ENCODE measurements around the gene AGAP9.
"Not testable (repeated sequence)": the region's sequence is repeated elsewhere in the genome, so short reads cannot be mapped to it uniquely, and the experiment has no call there.

Gene AGAP9

DNA sequence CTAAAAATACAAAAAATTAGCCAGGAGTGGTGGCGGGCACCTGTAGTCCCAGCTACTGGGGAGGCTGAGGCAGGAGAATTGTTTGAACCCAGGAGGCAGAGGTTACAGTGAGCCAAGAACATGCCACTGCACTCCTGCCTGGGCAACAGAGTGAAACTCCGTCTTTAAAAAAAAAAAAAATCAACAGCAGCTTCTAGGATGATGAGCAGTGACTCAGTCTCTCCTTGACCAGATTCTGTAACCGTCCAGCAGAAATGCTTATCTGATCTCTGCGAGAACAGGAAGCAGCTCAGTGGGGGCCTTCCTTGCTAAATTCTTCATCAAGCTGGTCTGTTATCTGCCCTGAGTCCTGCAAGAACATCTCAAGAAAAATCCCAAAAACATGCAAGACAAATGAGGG is 37.5 kb downstream of the AGAP9 start:
- DNase-seq (ENCODE audit: low spot score): not testable (repeated sequence)

DNA sequence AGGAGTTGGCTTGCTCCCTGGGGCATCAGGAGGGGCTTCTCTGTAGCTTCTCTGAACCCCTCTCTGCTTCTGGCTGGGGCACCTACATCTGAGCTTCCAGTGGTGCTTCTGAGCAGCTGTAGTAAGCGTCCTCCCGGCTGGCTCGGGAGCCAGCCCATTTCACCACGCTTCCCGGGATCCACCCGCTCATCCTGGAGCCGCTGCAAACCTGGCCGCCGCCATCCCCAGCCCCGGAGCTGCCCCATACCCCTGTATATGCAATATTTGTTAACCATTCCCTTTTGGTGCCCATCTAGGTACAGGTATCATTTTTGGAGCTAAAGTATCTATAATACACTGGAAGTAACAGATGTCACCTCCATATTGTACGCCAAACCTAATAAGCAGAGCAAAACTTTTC is 38.7 kb downstream of the AGAP9 start:
- not testable (repeated sequence) for DNase-seq (ENCODE audit: low spot score)

DNA sequence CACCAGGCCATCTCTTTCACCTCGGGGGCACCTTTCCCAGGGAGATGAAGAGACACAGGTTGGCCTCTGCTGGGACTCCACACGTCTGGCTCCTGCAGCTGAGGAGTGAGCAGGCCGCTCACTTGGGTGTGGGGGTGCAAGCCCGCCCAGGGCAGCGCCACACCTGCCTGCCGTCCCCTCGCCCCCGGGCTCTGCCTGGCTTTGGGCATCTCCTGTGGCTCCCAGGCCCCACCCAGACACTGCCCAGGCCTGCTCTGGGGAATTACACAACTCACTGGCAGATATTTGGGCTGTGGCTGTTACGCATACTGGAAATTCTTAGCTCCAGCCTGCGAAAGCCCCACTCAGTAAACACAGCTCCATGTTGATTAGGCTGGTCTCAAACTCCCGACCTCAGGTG is 39.5 kb downstream of the AGAP9 start, which contains the start of gene ANXA8:
ANXA8 (minus strand) TSS at position 193 of the 400 bp plus-strand sequence; CDS start at position 11, 182 bp downstream.
- DNase-seq (ENCODE audit: low spot score): not testable (repeated sequence)

DNA sequence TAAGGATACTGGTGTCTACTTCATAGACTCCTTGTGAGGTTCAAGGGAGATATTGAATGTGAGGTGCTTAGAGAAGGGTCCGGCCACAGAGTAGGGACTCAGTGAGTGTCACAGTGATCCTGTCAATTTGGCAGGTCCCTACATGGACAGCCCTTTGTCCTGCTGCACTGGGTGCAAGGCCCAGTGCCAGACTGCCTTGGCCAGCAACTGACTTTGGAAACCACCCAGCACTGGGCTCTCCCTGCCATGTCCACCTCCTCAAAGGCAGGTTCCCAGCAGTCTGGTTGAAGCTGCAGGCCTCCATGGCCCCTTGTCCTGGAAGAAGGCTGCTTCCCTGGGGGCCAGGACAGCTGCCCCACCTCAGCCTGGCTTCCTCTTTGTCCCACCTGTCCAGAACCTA is 41.1 kb downstream of the AGAP9 start:
- not testable (repeated sequence) for DNase-seq (ENCODE audit: low spot score)

DNA sequence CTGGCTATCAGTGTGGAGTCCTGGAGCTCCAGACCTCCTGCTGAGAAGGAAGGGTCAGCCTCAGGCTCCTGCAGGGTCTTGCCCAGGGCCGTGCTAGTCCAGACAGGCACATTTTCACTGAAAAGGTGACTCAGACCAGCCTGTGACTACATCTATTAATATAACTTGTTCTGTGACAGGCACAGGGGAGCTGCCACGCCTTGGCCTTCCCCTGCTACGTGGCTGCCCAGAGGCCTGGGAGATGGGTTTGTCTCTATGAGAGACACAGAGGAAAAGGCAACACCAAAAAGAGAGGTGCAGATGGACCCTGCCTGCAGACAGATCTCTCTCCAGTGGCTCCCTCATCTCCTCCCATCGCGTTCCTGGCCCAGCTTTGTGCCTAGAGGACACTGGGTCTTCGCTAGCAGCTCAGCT is 41.7 kb downstream of the AGAP9 start:
- not testable (repeated sequence) for DNase-seq (ENCODE audit: low spot score)

DNA sequence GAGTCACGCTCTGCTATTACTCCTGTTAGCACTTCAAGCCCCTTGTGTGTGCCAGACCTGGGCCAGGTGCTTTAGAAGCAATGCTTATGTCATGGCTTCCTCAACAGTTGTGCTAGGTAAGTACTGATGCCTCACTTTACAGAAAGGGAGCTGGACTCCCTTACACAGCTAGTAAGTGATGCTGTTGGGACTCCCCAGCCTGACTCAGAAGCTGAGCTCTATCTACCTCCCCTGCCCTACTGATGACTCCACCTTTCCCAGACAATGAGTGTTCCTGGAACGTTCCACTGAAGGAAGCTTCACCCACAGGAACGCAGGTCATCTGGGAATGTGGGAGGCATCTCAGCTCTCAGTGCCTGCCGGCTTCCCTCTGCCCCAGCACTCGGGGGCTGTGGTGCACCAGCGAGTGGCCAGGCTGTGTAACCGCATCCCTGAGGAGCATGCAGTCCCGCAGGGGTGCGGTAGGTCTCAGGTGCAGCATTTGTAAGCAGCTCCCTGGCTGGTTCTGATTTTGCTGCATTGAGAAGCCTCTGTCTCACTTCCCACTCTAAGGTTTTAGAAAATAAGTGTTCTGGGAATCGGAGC is 42.2 kb downstream of the AGAP9 start:
- DNase-seq (ENCODE audit: low spot score): not testable (repeated sequence)

DNA sequence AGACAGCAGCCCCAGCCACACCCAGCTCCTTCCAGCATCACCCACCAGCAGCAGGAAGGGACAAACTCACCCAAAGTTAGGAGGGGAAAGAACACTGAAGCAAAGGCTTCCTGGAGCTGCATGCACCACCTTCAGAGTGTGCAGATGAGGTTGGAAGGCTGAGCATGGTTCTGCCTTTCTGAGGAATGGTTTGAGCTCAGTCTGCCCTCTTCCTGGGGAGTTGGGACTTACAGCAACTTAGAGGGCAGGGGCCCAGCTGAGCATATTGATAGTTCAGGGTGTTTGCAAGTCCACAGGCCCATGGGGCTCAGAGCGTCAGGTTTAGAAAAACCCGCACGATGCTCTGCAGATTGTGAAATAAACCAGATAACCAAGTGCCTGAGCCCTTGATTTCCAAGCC is 43.3 kb downstream of the AGAP9 start:
- not testable (repeated sequence) for DNase-seq (ENCODE audit: low spot score)

DNA sequence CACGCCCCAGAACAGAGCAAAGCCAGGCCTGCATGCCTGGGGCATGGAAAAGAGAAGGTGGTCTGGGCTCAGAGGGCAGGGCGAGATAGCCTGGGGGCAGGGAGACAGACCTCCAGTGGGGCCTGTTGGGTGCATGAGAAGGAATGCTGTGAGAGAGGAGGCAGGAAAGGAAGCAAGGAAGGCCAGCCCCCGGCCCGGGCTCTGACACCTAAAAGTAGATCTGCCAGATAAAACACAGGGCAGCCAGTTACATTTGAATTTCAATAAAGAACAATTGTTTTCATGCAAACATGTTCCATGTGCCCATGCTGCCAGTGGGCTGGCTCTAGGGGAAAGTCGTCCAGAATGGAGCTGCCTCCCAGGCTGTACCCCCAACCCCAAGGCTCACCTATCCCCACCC is 45.3 kb downstream of the AGAP9 start:
- DNase-seq (ENCODE audit: low spot score): not testable (repeated sequence)

DNA sequence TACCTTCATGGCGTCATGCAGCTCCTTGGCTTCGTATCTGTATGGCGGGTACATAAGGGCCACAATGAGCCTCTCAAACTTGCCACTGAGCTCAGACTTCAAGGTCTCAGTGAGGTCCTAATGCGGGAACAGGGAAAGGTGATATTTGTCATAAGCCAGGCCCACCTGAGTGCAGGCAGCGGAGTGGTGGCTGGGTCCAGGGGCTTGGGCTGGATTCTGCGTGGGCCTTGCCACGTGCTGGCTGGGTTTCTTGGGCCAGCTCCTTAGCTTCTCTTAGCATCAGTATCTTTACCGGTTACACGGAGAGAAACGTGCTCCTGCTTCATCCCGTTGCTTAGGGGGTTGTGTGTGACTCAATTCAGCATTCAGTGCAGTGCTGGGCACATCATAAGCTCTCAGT is 46.4 kb downstream of the AGAP9 start:
- not testable (repeated sequence) for DNase-seq (ENCODE audit: low spot score)

DNA sequence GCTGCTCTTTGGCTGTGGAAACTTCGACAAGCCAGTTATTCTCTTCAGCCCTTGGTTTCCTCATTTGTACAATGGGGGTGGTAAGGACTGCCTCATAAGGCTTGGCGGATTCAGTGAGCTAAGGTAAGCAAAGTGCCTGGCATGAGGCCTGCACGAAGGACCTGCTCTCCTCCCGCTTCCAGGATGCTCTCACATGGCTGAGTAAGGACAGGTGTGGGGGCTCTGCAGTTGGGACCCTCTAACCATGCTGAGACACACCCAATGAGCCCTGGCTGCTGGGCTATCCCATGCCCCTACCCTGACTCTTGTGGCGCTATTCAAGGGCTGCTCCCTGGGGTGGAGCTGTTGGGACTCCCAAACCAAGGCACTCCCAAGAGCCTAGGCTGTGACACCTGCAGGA is 48.3 kb downstream of the AGAP9 start:
- DNase-seq (ENCODE audit: low spot score): not testable (repeated sequence)

DNA sequence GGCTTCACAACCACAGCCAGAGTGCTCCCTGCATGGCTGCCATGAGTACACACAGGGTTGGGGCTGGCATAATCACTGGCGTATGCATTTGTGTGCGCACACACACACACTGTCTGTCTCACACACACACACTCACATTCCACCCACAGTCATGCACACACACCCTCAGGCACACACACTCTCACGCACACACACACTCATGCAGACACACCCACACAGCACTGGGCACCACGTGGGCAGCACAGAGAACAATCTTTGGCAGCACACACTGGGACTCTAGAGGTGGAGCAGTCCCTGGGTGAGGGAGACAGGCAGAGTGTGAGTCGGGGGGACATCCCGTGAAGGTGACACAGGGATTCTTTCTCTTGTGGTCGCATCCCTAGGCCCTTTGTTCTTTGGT is 49.9 kb downstream of the AGAP9 start:
- DNase-seq (ENCODE audit: low spot score): not testable (repeated sequence)

DNA sequence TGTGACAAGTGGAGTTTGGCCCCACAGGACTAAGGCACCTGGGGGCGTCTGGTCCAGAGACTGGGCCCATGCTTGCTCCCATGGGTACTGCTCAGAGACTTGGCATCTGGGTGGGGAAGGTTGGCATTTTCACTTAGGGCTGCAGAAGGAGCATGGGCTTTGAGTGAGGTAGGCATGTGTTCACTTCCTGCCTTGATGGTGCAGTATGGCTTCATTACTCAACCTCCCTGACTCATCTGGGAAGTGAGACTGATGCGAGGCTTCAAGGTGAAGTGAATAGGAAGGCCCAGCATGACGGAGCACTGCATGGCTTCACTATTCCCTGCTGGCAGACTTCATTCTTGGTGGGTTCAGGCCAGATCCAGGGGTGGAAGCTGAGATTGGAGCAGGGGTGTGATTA is 50.8 kb downstream of the AGAP9 start:
- not testable (repeated sequence) for DNase-seq (ENCODE audit: low spot score)

DNA sequence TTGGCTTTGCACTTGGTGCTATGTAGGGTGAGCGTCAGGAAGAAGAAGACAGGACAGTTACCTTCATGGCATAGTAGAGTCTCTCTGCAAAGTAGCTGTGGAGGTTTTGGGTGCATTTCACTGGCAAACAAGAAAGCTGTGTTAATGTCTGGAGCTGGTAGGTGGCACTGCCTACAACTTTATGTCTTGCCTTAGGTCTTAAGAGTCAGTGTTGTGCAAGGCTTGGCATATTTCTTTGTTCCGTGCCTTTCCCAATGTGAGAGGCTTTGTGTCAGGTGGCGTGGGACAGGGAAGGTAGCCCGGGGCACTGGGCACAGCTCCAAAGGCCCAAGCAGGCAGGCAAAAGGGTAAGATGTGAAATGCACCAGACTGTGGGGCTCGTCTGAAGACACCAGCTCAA is 51.4 kb downstream of the AGAP9 start:
- DNase-seq (ENCODE audit: low spot score): not testable (repeated sequence)

DNA sequence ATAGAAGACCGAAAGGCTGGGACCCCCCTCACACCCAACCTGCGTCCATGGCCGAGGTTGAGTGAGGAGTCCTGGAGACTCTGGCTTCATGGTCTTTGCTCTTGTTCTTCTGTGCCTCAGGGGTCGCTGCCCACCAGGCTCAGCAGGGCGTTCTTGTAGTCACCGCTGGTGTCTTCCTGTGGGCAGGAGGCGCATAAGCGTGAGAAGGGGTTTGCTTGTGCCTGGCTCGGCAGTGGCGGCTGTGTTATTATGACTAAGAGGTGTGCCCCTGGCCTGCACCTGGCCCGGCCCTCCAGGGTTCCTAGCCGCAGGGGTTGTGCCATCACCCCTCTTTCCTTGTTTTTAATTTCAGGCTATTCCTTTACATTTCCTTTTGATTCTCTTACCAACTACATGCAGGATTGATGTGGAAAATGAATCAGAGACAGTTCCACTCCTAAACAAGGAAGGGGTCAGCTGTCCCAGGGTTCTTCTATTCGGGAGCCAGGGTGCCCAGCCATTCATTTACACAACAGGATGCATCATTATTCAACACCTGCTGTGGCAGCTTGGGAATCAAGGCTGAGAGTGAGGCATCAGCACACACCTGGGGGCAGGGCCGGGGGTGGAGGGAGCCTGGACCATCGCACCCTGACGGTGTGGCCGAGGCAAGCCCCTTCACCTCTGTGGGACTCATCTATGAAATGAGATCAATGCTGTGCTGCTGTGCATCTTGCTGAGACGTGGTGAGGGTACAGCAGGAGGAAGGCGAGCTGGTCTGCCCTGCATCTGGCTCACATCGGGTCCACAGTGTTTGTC is 54.5 kb downstream of the AGAP9 start:
- DNase-seq (ENCODE audit: low spot score): not testable (repeated sequence)

DNA sequence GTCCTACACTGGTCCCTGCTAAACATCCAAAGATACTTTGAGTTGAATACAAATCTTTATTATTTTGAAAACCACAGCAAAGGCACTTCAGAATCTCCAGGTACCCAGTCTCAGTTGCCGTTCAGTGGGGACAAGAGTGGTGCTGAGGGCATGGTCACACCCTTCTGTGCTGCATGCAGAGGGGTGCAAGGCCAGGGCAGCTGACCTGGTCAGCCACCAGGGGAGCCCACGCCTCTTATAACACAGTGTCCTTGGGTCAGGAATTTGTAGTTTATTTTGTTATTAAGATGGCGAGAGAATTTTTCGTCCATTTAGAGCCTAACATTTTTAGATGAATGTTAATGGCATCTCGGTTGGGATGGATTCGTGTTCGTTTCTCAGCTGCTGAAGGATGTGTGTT is 55.5 kb downstream of the AGAP9 start:
- DNase-seq (ENCODE audit: low spot score): not testable (repeated sequence)

DNA sequence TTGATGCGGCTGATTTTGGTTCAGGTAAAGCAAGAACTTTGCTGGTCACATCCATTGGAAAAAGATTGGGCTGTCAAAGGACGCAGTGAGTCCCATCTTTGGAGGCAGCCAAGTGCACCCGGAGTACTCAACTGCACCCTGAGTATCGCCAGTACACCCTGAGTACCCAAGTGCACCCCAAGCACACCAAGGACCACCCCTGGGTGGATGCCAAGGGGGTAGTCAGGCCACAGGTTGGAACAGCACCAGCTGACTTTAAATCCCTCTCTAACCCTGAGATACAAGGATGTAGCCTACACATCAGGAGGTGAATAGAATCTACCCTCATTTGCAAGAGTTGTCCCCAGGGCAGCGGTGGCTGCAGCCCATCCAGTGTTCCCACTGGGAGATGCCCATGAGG is 56.0 kb downstream of the AGAP9 start:
- not testable (repeated sequence) for DNase-seq (ENCODE audit: low spot score)

DNA sequence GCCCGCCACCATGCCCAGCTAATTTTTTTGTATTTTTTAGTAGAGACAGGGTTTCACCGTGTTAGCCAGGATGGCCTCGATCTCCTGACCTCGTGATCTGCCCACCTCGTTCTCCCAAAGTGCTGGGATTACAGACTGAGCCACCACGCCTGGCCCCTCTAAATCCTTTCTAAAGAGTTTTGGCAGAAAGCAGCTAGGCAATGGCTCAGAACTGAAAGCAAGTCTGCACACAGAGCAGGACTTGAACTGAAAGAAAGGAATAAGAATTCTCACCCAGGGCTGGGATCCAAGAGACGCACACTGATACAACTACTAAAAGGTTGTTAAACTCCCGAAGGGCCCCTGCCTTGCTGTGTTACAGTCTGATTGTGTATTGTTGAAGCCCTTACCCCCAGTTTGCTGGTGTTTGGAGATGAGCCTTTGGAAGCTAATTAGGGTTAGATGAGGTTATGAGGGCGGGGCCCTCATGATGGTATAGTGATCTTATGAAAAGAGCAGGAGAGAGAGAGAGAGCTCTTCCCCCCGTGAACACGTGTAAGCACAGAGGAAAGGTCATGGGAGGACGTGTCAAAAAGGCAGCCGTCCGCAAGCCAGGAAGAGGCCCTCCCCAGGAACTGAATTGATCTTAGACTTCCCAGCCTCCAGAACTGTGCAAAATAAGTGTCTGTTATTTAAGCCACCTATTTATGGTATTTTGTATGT is 58.1 kb downstream of the AGAP9 start:
- DNase-seq (ENCODE audit: low spot score): not testable (repeated sequence)

DNA sequence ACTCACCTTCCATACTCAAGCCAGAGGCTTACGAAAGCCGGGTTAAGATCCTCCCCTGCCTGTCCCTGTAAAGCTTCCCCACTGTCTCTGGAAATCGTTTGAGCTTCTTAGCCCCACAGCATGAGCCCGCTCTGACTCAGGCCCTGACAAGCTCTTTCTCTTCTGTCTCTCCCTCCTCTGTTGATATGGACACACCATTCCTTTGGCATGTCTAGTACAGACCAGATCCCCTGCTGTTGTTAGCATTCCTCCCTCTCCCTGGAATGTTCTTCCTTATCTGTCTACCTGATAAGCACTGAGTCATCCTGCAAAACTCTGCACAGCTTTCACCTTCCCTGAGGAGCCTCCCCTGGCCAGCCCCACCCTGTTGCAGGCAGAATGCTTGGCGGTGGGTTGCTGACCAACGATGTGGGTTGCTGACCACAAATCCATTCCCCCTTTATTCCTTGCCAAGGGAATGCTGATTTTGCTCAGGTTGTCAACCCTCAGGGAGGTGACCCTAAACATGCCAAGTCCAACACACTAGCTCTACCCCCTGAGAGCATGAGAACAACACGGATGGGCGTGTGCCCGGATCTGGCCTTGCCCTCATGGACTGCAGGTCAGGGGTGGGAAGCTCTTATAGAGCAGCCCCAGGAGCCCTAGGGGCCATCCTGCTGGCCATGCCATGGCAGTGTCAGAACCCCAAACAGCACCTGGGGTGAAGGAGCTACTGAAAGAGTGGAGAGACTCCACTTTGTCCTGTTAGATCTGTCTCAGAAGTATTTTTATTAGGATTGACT is 60.7 kb downstream of the AGAP9 start:
- not testable (repeated sequence) for DNase-seq (ENCODE audit: low spot score)

DNA sequence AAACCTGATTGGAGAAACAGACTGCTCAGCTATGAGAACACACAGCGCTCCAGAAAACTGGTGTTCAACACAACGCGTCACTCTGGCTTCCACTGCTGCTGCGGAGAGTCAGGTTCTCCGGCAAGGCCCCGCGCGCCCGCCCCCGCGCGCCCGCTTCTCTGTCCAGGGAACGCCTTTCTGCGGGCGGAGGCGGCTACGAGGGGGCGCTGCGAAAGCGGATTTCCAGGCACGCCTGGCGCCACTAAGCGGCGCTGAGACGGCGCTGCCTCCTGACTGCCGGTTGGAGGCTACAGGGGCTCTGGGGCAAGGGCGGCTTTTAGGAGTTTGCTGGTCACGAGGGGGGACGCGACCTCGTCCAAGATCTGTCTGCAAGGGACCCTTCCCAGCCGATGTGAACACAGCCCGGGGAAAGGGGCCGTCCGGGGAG is 62.2 kb downstream of the AGAP9 start:
- not testable (repeated sequence) for DNase-seq (ENCODE audit: low spot score)

DNA sequence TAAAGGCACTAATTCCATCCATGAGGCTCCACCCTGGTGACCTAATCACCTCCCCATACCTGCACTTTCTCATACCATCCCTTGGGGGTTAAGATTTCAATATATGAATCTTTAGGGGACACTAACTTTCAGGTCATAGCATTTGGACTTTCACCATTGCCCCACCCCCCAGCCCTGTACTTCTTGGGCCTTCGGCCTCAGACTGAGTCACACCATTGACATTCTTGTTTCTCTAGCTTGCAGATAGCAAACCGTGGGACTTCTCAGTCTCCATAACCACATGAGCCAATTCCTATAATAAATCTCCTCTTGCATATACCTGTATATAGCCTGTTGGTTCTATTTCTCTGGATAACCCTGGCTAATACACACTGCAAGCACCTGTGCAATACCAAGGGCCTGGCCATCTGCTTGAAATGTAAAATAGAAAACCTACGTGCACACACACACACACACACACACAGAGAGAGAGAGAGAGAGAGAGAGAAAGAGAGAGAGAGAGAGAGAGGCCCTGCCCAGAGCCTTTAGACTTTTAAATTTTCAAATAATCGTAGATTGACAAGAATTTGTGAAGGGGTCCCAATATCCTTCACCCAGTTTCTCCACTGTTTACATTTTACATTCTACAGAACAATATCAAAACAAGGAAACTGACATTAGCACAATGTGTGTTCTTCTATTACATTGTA is 64.8 kb downstream of the AGAP9 start:
- DNase-seq (ENCODE audit: low spot score): no peak

DNA sequence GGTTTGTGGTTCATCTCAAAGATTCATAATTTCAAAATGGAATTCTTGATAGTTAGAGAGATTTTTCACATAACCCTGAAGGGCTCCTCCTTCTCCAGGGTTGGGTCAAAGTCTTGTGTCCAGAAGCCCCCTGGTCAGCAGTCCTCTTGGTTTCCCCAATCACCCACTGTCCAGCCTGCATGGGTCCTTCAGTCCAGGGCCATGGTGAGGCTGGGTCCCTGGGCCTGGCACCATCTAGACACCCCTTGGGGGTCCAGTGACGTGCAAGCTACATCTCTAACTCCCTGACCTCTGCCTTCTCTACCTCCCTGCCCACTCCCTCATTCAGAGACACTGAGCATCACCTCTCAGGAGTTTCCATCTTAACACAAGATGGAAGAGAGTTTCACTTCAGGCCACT is 65.6 kb downstream of the AGAP9 start:
- DNase-seq (ENCODE audit: low spot score): no peak

DNA sequence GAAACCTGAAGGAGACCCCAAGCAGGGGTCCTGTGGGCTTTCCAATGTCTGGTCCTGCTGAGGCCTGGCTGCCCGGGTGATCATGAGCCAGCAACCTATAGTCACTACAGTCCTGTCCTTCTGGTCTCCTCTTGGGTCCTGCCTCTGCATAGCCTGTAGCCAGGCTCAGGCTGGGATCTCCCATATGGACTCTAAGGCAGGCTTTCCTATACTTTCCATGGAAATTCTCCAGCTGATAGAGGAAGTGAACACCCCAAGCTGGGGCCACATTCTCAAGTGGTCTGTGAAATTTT is 66.0 kb downstream of the AGAP9 start:
- no peak for DNase-seq (ENCODE audit: low spot score)
